K562 (cell line): ENCODE results near the gene IZUMO4. TPM values are rescaled to one million over a fixed set of nuclear protein-coding genes. Genes with fewer than 3 reads are reported as not detected.

ENCODE experiments used
- ATAC-seq: fragments of 200-7000 bp; cut with Tn5 transposase; 3 replicates; pipeline ENCODE4 v1.9.1; 2020; ENCODE audit warnings: moderate library complexity
- BruUV-seq: library from RNA; stranded (reverse); fragments of 400-500 nt; replicated peaks from 2 replicates; lab custom pipeline; 2021; lab: Mats Ljungman, UMichigan
- CTCF ChIA-PET: fragments of 300-600 bp; formaldehyde crosslinking; extraction: SDS; loops from one replicate; lab custom pipeline; 2021; ENCODE audit warnings: low intra/inter-chr PET ratio; lab: Yijun Ruan, JAX
- POLR2A ChIA-PET: fragments of 300-600, 350-650 bp; sonication (Branson Sonifier 250); formaldehyde crosslinking; extraction: SDS; loops from one replicate; lab custom pipeline; 2021; ENCODE audit warnings: antibody characterized with exemption, inconsistent platforms; lab: Yijun Ruan, JAX
- DNase-seq, 4 experiments: peaks; one replicate each; pipeline versions ENCODE4 v3.0.0 to v3.0.0-alpha.2; 2011 to 2018; ENCODE audit warnings: low spot score in 3 of 4, mixed read lengths in 3 of 4; ENCODE audit errors: extremely low read depth in 1 of 4
- FAIRE-seq: peaks from 2 replicates; lab custom pipeline; 2011; peaks lifted over from hg19 to GRCh38; lab: Jason Lieb, UNC
- H2AFZ ChIP-seq: 2 replicates; pipeline ENCODE4 v1.6.0; 2011; ENCODE audit warnings: low read depth, low read length, control low read depth, inconsistent platforms
- H3K27ac ChIP-seq: fragments of 200-600 bp; 3 replicates; pipeline ENCODE4 v1.8.0; 2011; ENCODE audit warnings: low read depth, mild to moderate bottlenecking, control low read depth, inconsistent platforms, low read length, moderate library complexity, mixed read lengths; ENCODE audit errors: extremely low read depth
- H3K27me3 ChIP-seq, 2 experiments: fragments of 300-600 bp in 1 of 2; 2 replicates in 1 of 2; 3 replicates in 1 of 2; pipeline versions ENCODE4 v1.6.0 to v1.8.0; 2011; ENCODE audit warnings: inconsistent platforms in 2 of 2, low read length in 2 of 2, mild to moderate bottlenecking in 1 of 2, mixed read lengths in 1 of 2, moderate library complexity in 1 of 2; ENCODE audit not compliant: control insufficient read depth in 2 of 2, insufficient read depth in 2 of 2
- H3K36me3 ChIP-seq: fragments of 300-600 bp; 3 replicates; pipeline ENCODE4 v1.8.0; 2011; ENCODE audit warnings: mild to moderate bottlenecking, low read length, inconsistent platforms; ENCODE audit not compliant: control insufficient read depth, insufficient read depth
- H3K4me1 ChIP-seq, 2 experiments: fragments of 200-600 bp in 1 of 2; replicated peaks in 1 of 2; 2 replicates in 1 of 2; 3 replicates in 1 of 2; pipeline versions ENCODE4 v1.5.1 to v1.8.0; 2011; ENCODE audit warnings: inconsistent platforms in 2 of 2, low read length in 2 of 2, mild to moderate bottlenecking in 1 of 2, mixed read lengths in 1 of 2, moderate library complexity in 1 of 2; ENCODE audit not compliant: control insufficient read depth in 2 of 2, insufficient read depth in 2 of 2
- H3K4me2 ChIP-seq: 2 replicates; pipeline ENCODE4 v1.6.1; 2011; ENCODE audit warnings: low read length, control low read depth, inconsistent platforms, mixed read lengths; ENCODE audit not compliant: insufficient read depth
- H3K4me3 ChIP-seq: fragments of 200-600 bp; sonication (generic), shearing (Covaris generic); 2 replicates; pipeline ENCODE4 v1.5.1; 2016; ENCODE audit warnings: control low read depth, inconsistent platforms
- H3K79me2 ChIP-seq: fragments of 200-600 bp; 3 replicates; pipeline ENCODE4 v1.8.0; 2011; ENCODE audit warnings: low read length, inconsistent platforms; ENCODE audit not compliant: control insufficient read depth, insufficient read depth
- H3K9ac ChIP-seq, 2 experiments: 2 replicates each; pipeline versions ENCODE4 v1.6.0 to v1.6.1; 2011; ENCODE audit warnings: low read depth in 2 of 2, low read length in 2 of 2, control low read depth in 1 of 2, inconsistent platforms in 1 of 2, mild to moderate bottlenecking in 1 of 2, mixed read lengths in 1 of 2; ENCODE audit not compliant: insufficient read depth in 1 of 2
- H3K9me1 ChIP-seq: one replicate; pipeline ENCODE4 v1.6.0; 2011; ENCODE audit warnings: inconsistent platforms, mild to moderate bottlenecking, low read length, moderate library complexity; ENCODE audit not compliant: control insufficient read depth, insufficient read depth
- H3K9me3 ChIP-seq: replicated peaks from 2 replicates; pipeline ENCODE4 v1.5.1; 2011; ENCODE audit warnings: low read depth, low read length, inconsistent platforms; ENCODE audit not compliant: control insufficient read depth, insufficient read depth
- H4K20me1 ChIP-seq: replicated peaks from 2 replicates; pipeline ENCODE4 v1.6.1; 2011; ENCODE audit warnings: low read length, inconsistent platforms, mixed read lengths; ENCODE audit not compliant: control insufficient read depth, insufficient read depth
- CEBPG ChIP-seq, 3 experiments: fragments of 200-800 bp in 1 of 3; sonication (Bioruptor generic) in 1 of 3; sonication (generic) in 1 of 3; formaldehyde crosslinking in 1 of 3; IDR thresholded peaks in 2 of 3; conservative IDR thresholded peaks in 1 of 3; 2 replicates each; pipeline versions ENCODE4 v1.6.1 to v1.8.0; 2016 to 2022; ENCODE audit warnings: missing compliant biosample characterization in 2 of 3, missing genetic modification characterization in 2 of 3, mild to moderate bottlenecking in 1 of 3, missing genetic modification reagents in 1 of 3
- CHAMP1 ChIP-seq: fragments of 450-650 bp; IDR thresholded peaks from 2 replicates; pipeline ENCODE4 v1.6.1; 2016; ENCODE audit warnings: mild to moderate bottlenecking
- COPS2 ChIP-seq: fragments of 450-650 bp; conservative IDR thresholded peaks from 2 replicates; pipeline ENCODE4 v1.6.1; 2016; ENCODE audit warnings: mild to moderate bottlenecking, moderate library complexity
- RBM34 ChIP-seq: fragments of 200-400 bp; formaldehyde crosslinking; IDR thresholded peaks from 2 replicates; pipeline ENCODE4 v1.6.1; 2018; ENCODE audit warnings: low read length, borderline replicate concordance; ENCODE audit not compliant: insufficient read depth
- THRA ChIP-seq: fragments of 450-650 bp; IDR thresholded peaks from 2 replicates; pipeline ENCODE4 v1.6.1; 2017; ENCODE audit warnings: mild to moderate bottlenecking, moderate library complexity
- ZNF740 ChIP-seq, 3 experiments: fragments of 200-800 bp in 1 of 3; sonication (Bioruptor generic) in 1 of 3; sonication (generic) in 1 of 3; formaldehyde crosslinking in 1 of 3; IDR thresholded peaks; 2 replicates each; pipeline versions ENCODE4 v1.6.1 to v1.8.0; 2016 to 2022; ENCODE audit warnings: mild to moderate bottlenecking in 2 of 3, missing compliant biosample characterization in 2 of 3, missing genetic modification characterization in 2 of 3, missing genetic modification reagents in 1 of 3
- WGBS: fragments of 100-300 bp; shearing (Covaris generic); methylation state at CpG from one replicate; pipeline ENCODE4 v1.1.6; 2016; ENCODE audit warnings: low coverage, mixed read lengths; ENCODE audit not compliant: insufficient coverage; ENCODE audit errors: missing lambda C conversion rate; 5-methylcytosine and 5-hydroxymethylcytosine counted together
- in situ Hi-C: fragments of 300-500 bp; cut with MboI; formaldehyde crosslinking; loops from 4 replicates; pipeline ENCODE4 v1.15.0; 2018; ENCODE audit warnings: inconsistent platforms, mixed read lengths
- intact Hi-C: fragments of 100-400 bp; cut with micrococcal nuclease; formaldehyde crosslinking; loops from 2 replicates; pipeline ENCODE4 v1.14.2; 2022
- polyA plus RNA-seq, 8 experiments: library from polyadenylated mRNA; depleted of rRNA in 4 of 8; stranded (reverse) in 5 of 8; unstranded in 3 of 8; fragments of >200 nt; fragmentation: Nextera tagmentation in 2 of 8; fragmentation: Illumina TruSeq in 1 of 8; extraction: Ambion mirVana in 2 of 8; extraction: Trizol in 1 of 8; gene quantifications; 2 replicates each; pipeline versions ENCODE4 v1.2.1 to v1.2.3, GENCODE V29; 2011 to 2014; ENCODE audit warnings: inconsistent platforms in 1 of 8, missing spikeins in 1 of 8
- total RNA-seq, 7 experiments: library from RNA; depleted of rRNA in 6 of 7; stranded (reverse); fragments of >200 nt in 6 of 7; fragmentation: Illumina TruSeq in 2 of 7; extraction: Trizol in 2 of 7; gene quantifications; 2 replicates each; pipeline versions ENCODE4 v1.2.1 to v1.2.3, GENCODE V29; 2011 to 2021; ENCODE audit warnings: low replicate concordance in 1 of 7
- TF ChIP-seq, protein P1 (sequence below), 2 experiments: IDR thresholded peaks; 2 replicates each; pipeline ENCODE4 v1.6.1; 2011; ENCODE audit warnings: borderline replicate concordance in 1 of 2, control low read depth in 1 of 2, low read depth in 1 of 2, low read length in 1 of 2, mild to moderate bottlenecking in 1 of 2, mixed read lengths in 1 of 2, moderate library complexity in 1 of 2; ENCODE audit not compliant: insufficient read depth in 1 of 2, insufficient read length in 1 of 2, poor library complexity in 1 of 2, severe bottlenecking in 1 of 2; ENCODE audit errors: extremely low read depth in 1 of 2
- TF ChIP-seq, protein P2 (sequence below): fragments of 250-450 bp; sonication (Bioruptor Pico); IDR thresholded peaks from 2 replicates; pipeline ENCODE4 v1.8.0; 2022; ENCODE audit warnings: moderate library complexity, mild to moderate bottlenecking, inconsistent platforms

IZUMO4 gene
- total and polyA plus RNA-seq, 9 of the 15 experiments (the other 6 are each of a cell fraction or from before 2014, with no cell fraction given): 0.07 to 3.9 (median 1.2) TPM

DNA sequence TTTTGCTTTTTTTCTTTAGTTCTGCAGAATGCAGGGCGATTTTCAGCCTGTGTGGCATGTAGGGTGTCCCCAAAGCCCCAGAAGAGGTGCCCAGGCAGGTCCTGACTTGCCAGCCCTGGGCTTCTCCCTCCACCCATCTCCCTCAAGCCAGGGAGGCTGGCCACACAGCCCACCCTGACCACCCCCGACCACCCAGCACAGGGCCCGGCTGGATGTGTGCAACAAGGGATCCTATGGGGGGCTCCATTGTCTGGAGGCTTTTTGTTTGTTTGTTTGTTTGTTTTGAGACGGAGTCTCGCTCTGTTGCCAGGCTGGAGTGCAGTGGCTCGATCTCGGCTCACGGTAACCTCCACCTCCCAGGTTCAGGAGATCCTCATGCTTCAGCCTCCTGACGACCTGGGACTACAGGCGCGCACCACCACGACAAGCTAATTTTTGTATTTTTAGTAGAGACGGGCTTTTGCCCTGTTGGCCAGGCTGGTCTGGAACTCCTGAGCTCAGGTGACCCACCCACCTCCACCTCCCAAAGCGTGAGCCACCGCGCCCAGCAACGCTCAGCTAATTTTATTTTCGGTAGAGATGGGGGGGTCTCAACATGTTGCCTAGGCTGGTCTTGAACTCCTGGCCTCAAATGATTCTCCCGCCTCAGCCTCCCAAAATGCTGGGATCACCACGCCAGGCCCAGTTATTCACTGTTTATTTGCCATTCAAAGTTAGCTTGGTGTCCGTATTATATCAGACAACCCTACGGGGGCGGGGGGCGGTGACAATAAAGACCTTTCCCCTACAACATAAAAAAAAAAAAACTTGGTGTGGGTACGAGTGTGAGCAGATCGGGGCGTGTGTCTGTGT, 37.9 kb upstream of the IZUMO4 start:
- CTCF ChIA-PET: no interaction called here
- BruUV-seq: no TSS peak
- H3K4me1 ChIP-seq: peaks cover 54 to 88% of the 10 kb centered on the region in 2 experiments
- TF ChIP-seq RBM34: no peak
- TF ChIP-seq, protein P1, sequence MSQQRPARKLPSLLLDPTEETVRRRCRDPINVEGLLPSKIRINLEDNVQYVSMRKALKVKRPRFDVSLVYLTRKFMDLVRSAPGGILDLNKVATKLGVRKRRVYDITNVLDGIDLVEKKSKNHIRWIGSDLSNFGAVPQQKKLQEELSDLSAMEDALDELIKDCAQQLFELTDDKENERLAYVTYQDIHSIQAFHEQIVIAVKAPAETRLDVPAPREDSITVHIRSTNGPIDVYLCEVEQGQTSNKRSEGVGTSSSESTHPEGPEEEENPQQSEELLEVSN (IDR thresholded peaks at IDR 0.05; ENCODE audit: borderline replicate concordance in 1 of 2, extremely low read depth in 1 of 2, insufficient read depth in 1 of 2, insufficient read length in 1 of 2, low read depth in 1 of 2, low read length in 1 of 2, poor library complexity in 1 of 2, severe bottlenecking in 1 of 2): no peak
- TF ChIP-seq THRA: no peak
- no peak for TF ChIP-seq CEBPG (CRISPR knock-in tag; IDR thresholded peaks at IDR 0.05)
- TF ChIP-seq CEBPG (tag; conservative IDR thresholded peaks at IDR 0.05 in 1 of 2, IDR thresholded peaks at IDR 0.05 in 1 of 2): no peak
- no peak for TF ChIP-seq COPS2
- no peak for TF ChIP-seq ZNF740 (CRISPR knock-in tag; IDR thresholded peaks at IDR 0.05)
- TF ChIP-seq ZNF740 (tag; IDR thresholded peaks at IDR 0.05): peak; percentile 57 to 89; a peak in 1 of 4 replicates
- no peak for TF ChIP-seq CHAMP1
- TF ChIP-seq, protein P2, sequence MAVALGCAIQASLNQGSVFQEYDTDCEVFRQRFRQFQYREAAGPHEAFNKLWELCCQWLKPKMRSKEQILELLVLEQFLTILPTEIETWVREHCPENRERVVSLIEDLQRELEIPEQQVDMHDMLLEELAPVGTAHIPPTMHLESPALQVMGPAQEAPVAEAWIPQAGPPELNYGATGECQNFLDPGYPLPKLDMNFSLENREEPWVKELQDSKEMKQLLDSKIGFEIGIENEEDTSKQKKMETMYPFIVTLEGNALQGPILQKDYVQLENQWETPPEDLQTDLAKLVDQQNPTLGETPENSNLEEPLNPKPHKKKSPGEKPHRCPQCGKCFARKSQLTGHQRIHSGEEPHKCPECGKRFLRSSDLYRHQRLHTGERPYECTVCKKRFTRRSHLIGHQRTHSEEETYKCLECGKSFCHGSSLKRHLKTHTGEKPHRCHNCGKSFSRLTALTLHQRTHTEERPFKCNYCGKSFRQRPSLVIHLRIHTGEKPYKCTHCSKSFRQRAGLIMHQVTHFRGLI (CRISPR knock-in tag): 0 out of 2 replicates have a peak, but pooled peaks have one; percentile 55

More for the DNA sequence above, 37.9 kb upstream of the IZUMO4 start:
- Histone ChIP-seq H3K79me2 (peaks cover 13% of the 10 kb centered on the region), H3K9me3 (no peaks in the 10 kb centered on the region), H3K4me2 (peak overlapping the region; percentile 95), H2AFZ (peak overlapping the region; percentile 86), H3K9me1 (no peaks in the 10 kb centered on the region), H3K27ac (peak overlapping the region; percentile 100), H4K20me1 (no peaks in the 10 kb centered on the region), H3K27me3 (no peaks in the 10 kb centered on the region), H3K9ac (peak overlapping the region; percentile 97 to 98), H3K36me3 (no peaks in the 10 kb centered on the region), H3K4me3 (peak overlapping the region; percentile 76; the same call in 1 of the 2 replicates)
- POLR2A ChIA-PET: interaction anchor here (0.6 to 6.8 kb wide), 15 partner anchors 7 to 251 kb away, joined by 3 to 72 read pairs (median 4); partner anchors contain the start of gene MKNK2
- 62% methylated on average over 26 of the region's 27 CpGs for WGBS
- DNase-seq: no peak
- ATAC-seq: no peak
- no peak for FAIRE-seq
- intact Hi-C loops: no loop called here
- in situ Hi-C loops: no loop called here
